GM18907 (cell line): Measurements from ENCODE around the gene HES5.

Experiments used
- ATAC-seq: cut with Tn5 transposase; IDR thresholded peaks from one replicate; pipeline ENCODE4 v1.9.1; 2021; ENCODE audit warnings: mild to moderate bottlenecking, moderate library complexity; ENCODE audit not compliant: unreplicated experiment

Gene HES5

DNA sequence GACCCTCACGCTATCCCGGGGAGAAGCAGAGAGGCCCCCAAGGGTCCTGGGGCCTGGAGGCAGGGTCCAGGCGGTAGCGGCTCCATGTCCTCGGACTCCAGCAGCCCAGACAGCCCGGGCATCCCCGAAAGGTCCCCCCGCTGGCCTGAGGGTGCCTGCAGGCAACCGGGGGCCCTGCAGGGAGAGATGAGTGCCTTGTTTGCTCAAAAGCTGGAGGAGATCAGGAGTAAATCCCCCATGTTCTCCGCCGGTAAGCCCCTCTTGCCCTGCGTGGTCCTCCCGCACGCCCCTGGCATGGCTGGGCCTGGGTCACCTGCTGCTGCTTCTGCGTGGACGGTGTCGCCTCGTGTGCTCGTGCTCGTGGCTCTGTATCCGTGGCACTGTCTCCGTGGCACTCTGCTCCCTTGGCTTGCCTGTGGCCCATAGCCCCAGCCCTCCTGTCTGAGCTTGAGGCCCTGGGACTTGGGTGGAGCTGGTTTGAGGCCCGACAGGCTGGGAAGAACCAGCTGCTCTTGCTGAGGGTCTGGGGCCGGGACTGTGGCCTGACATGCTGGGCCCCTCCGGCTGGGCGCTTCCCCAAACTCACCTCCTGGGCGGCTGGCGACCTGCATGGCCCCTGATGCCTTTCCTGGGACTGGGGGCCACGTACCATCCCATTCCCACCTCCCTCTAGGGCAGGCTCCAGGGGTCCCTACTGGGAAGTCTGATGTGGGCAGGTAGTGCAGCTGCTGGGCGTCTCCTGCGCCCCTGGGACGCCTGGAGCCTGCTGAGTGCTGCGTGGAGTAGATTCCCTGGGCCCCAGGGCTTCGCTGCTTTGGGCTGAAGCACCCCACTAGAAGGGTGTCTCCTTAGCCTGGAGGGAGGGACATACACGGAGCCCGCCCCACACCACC lies 27.2 kb downstream of the HES5 start:
- no peak for ATAC-seq

- no peak for ATAC-seq
Observed at GRCh38 chr1:2502210-2502609, 27.9 kb downstream of the HES5 start.

DNA sequence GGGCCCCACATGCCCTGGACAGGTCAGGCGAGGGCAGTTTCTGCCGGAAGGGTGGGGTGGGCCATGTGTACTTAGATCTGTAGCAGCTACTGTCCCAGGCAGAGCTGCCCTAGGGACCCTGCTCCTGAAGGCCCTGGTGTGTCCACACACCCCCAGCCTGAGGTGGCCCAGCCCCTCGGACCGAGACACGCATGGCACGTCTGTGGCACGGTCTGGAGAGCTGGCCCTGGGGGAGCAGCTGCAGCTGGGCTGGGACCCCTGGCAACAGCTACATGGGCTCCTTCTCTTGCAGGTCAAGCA lies 28.3 kb downstream of the HES5 start:
- ATAC-seq = no peak

- no peak for ATAC-seq
Observed at GRCh38 chr1:2501041-2501819, 28.8 kb downstream of the HES5 start.

- no peak for ATAC-seq
Observed at GRCh38 chr1:2499986-2500596, 30.0 kb downstream of the HES5 start.

DNA sequence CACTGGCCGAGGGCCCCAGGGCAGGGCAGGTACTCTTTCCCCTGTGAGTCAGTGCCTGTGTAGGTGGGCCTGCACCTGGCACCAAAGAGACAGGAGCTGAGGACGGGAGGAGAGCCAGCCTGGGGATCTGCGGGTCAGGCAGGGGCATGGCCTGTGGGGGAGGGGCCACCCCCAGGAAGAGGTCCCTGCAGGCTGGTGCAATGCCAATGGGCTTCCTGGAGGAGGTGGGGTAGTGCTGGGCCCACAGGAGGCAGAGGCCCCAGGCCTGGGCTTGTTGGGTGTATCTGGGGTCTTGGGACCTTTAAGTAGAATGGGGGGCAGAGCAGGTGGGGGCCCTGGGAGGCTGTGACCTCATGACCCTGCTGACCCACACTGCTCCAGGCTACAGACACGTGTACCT lies 30.8 kb downstream of the HES5 start:
- no peak for ATAC-seq

DNA sequence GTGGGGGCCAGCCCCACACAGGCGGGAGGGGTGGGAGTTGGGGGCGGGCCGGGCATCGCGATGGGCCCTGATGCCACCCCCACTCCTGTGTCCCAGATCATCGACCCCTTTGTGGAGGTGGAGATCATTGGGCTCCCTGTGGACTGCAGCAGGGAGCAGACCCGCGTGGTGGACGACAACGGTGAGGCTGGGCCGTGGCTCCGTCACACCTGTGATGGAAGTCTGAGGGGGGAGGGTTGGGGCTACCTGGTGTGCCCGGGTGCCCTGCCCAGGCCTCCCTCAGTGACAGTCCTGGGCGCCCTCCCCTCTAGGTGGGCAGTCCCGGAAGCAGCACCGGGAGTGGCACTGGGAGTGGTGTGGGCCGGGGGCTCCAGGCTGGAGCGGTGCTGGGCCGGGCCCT lies 31.4 kb downstream of the HES5 start:
- no peak for ATAC-seq

DNA sequence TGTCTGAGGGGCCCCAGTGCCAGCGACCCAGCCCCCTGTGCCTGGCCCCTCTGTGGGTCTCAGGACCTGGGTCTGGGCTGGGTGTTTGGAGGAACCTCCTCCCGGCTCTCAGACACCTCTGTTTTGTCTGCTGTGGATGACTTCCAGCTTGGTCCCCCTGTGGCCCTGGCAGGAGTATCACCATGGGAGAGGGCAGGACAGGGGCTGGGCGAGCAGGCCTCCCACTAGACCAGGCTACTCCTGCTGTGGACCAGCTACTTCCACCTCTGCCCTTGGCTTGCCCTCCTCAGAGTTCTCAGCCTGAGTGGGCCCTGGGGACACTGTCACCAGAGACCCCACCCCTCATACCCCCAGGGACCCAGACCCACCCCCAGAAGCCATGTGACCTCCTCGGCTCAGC lies 32.2 kb downstream of the HES5 start:
- ATAC-seq = no peak

GRCh38 chr1:2496746-2497145 lies 33.3 kb downstream of the HES5 start:
- no peak for ATAC-seq

DNA sequence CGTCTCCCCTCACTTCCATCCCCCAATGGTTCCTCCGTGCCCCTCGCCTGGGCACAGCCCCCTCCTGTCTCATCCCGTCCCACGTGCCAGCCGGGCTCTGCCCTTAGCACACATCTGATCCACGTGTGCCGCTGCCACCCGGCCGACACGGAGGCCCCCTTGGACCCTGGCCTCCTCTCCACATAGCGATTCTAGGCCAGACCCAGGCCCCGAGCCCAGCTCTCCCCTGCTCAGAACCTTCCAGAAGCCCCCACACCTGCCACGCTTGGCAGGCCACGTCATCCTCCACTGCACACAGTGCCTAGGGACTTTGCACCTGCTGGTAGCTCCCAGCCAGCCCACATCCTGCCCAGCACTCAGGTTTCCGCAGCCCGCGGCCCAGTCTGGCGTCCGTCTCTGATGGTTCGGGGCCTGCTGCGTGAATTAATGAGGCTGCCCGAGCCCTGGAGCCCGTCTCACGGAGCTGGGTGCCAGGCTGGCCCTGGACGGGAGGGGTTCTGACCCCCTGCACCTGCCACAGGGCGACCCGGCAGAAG lies 33.9 kb downstream of the HES5 start:
- no peak for ATAC-seq

- no peak for ATAC-seq
Observed at GRCh38 chr1:2495546-2495945, 34.5 kb downstream of the HES5 start.

GRCh38 chr1:2495026-2495425 lies 35.0 kb downstream of the HES5 start:
- no peak for ATAC-seq

- no peak for ATAC-seq
Observed at GRCh38 chr1:2494323-2494693, 35.8 kb downstream of the HES5 start.

- ATAC-seq = no peak
Observed at GRCh38 chr1:2493691-2494322, 36.3 kb downstream of the HES5 start.

DNA sequence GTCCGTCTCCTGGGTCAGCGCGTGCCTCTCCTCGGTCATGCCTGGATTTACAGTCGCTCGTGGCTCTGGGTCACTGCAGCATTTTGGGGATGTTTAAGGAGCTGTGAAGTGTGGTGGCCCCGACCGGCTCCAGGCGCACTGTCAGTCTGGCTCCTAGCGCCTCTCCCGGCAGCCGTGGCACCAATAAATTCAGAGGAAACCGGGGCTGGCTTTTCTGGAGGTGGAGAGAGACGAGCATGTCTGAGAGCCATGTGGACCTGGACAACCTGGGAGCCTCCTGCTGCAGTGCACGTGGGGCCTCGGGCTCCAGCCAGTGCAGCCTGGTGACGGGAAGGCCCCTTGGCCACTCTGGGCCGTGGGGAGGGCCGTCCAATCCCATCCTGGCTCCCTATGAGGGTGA lies 36.8 kb downstream of the HES5 start:
- no peak for ATAC-seq

DNA sequence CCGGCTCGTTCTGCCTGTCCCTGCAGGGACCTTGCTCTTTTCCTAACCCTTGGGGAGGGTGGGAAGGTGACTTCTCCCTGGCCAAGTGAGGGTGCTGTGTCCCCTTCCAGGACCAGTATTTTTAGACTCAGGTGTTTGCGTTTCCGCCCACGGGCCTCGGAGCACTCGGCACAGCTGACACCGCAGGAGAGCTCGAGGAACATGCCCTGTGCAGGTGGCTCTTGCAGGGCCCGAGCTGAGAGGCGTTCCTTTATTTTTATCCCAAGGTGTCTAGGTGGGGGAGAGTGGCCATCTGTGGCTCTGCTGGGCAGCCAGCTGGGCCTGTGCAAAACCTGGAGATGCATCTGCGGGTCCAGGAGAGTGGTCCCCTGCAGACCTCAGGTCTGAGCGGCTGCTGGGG lies 38.0 kb downstream of the HES5 start:
- no peak for ATAC-seq

GRCh38 chr1:2489615-2490014 lies 40.4 kb downstream of the HES5 start:
- ATAC-seq = no peak

DNA sequence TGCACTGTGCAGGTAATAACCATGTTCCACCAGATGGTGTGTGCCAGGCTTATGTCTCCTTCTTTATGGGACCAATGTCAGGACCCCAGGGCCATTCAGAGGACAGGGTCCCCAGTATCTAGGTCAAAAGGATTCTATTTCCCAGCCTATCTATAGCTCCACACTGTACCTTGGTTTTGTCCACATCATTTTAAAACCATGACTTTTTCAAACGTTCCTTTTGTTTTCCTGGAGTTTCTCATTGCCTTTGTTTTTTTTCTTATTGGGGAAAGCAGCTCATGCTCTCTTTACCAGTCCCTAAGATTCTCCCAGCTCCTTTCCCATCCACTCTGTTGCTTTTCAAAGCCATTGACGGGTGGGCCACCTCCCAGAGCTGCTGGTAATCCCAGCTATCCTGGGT lies 41.4 kb downstream of the HES5 start:
- ATAC-seq = no peak

DNA sequence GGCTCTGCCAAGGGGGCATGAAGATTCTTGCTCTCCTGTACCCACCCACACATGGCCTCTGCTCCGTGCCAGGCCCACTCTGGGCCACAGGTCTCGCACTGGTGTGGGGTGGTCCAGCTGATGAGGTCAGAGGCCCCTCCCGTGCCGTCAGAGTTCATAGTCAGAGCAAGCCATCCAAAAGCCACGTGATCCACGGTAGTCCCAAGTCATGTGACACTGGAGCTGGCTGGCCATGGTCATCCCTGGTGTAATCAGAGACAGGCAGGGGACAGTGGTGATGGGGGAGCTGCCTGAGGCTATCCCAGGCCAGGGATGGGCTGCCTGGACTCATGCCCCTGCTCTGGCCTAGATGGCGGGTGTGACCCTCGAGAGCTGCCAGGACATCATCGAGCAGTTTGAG lies 43.5 kb downstream of the HES5 start:
- no peak for ATAC-seq

- no peak for ATAC-seq
Observed at GRCh38 chr1:2486041-2486440, 44.0 kb downstream of the HES5 start.

GRCh38 chr1:2483970-2484369 lies 46.1 kb downstream of the HES5 start:
- no peak for ATAC-seq
